Stimulated activated CD4-positive, alpha-beta T cell treated with anti-CD3 and anti-CD28 coated beads, Interleukin-1b, Interleukin-23, amount 100 ng/mL, for 48 hours (primary cell): ENCODE measurements around the gene NPIPB6.

ENCODE experiments used
- DNase-seq: peaks from one replicate; pipeline ENCODE4 v3.0.0-alpha.2; 2020

Gene NPIPB6

GRCh38 chr16:28297784-28298510, 65.4 kb downstream of the NPIPB6 start:
- no peak for DNase-seq

- no peak for DNase-seq
Observed at GRCh38 chr16:28297308-28297707, 66.0 kb downstream of the NPIPB6 start.

- no peak for DNase-seq
Observed at GRCh38 chr16:28295276-28295675, 68.0 kb downstream of the NPIPB6 start.

GRCh38 chr16:28294201-28294600, 69.1 kb downstream of the NPIPB6 start:
- DNase-seq = no peak

- DNase-seq = no peak
Observed at GRCh38 chr16:28293601-28293960, 69.7 kb downstream of the NPIPB6 start.

- DNase-seq = no peak
Observed at GRCh38 chr16:28292731-28293600, 70.3 kb downstream of the NPIPB6 start.
